GM19468 (cell line): ENCODE measurements around the gene USP6.
"Not testable (repeated sequence)": the region's sequence is repeated elsewhere in the genome, so short reads cannot be mapped to it uniquely, and the experiment has no call there.

Experiments used
- ATAC-seq: cut with Tn5 transposase; IDR thresholded peaks from one replicate; pipeline ENCODE4 v1.9.1; 2021; ENCODE audit warnings: mild to moderate bottlenecking, moderate library complexity, moderate number of reproducible peaks; ENCODE audit not compliant: unreplicated experiment; ENCODE audit errors: extremely low read depth

Gene USP6

DNA sequence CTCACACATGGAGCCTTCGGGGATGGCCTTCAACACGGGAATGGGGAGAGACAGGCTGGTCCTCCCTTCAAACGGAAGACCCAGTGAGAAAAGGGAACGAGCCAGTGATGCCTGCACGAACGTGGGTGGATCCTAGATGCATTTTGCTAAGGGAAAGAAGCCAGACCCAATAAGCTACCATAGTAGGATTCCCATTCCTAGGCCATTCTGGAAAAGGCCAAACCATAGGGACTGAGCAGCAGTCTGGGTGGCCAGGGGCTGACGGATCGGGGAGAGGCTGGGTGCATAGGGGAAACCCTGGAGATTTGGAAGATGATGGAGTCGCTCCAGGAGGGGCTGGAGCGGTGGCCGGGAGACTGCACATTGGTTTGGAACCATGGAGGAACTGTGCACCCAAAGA is 18.7 kb downstream of the USP6 start:
- ATAC-seq: not testable (repeated sequence)

DNA sequence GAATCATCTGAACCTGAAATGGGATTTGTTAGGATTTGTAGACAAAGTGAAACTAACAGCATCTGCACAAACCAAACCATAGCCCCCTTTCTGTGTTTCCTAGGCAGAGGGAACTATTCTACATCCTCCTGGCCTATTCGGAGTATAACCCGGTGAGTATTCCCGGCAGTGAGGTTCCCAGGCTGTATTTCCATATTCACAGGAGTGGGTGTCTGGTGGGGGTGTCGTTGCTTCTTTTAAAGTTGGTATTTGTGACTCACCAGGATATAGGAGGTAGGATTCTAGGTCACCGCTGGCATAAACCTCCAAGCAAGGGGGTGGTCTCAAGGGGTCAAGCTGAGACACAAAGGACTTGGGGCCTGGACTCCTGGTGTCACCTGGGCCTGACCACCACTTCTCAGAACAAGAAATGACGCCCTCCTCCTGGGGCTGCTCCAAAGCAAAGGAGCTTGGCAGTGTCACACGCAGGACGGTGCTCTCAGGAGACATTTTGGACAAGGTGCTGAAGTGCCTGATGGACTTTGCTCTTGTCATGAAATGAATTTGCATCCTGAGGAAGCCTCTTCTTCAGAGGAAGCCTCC is 19.4 kb downstream of the USP6 start:
- not testable (repeated sequence) for ATAC-seq

DNA sequence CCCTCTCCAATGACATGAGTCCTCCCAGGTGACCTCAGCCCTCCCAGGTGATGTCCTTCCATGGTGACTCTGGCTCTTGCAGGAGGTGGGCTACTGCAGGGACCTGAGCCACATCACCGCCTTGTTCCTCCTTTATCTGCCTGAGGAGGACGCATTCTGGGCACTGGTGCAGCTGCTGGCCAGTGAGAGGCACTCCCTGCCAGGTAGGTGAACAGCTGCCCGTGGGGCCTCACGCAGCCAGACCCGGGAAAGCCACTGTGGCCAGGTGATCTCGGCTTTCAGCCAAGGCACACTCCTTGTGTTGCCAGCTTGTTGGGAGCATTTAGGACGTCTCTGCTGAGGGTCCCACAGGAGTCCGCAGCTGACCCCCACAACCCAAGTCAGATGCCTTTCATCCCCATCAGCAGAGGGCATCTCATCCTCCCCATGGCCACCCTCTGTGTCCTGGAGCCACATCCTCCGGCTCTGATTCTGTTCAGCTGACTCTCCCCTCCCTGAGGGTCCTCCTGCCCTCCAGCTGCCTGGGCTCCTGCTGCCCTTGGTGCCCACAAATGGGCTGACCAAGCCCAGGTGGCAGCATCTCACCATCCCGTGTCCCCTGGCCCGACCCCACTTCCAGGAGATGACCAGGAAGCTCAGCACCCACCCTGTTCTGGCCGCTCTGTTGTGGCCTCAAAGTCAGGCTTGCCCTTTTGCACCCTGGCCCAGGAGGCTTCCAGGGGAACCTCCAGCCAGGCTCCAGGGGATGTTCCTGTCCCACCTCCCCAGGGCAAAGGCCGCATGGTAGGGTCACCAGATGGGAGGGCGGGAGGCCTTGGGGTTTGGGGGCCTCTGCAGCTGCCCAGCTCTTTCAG is 20.1 kb downstream of the USP6 start:
- no peak for ATAC-seq

DNA sequence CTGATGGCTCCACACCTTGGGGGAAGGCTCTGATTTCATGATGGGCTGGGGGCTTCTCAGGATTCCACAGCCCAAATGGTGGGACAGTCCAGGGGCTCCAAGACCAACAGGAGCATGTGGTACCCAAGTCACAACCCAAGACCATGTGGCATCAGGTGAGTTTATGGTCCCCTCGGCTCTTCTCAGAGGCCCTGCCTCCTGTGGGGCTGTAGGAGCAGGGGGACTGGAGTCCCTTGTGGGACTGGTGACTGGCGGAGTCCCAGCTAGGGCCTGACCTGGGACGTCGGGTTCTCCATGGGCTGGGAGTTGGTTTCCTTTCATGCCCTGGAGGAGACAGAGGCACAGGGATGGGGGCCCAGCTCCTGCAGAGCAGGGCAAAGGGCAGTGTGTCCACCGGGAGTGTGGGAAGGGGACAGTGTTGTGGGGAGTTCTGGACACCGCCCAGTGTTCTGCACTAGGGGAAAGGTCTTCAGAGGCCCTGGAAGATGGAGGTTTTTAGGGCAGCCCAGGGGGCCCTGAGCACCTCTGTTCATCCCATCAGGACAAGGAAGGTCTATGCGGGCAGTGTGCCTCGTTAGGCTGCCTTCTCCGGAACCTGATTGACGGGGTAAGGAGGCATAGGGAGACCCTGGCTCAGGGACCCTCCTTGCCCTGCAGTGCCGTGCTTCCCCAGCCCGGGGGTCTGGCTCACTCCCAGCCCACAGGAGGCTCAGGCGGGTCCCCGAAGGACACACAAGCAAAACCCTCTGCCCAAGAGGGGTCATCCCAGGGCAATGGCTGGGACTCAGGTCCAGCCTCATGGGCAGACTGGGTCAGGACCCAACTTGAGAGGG is 21.0 kb downstream of the USP6 start:
- ATAC-seq: not testable (repeated sequence)

DNA sequence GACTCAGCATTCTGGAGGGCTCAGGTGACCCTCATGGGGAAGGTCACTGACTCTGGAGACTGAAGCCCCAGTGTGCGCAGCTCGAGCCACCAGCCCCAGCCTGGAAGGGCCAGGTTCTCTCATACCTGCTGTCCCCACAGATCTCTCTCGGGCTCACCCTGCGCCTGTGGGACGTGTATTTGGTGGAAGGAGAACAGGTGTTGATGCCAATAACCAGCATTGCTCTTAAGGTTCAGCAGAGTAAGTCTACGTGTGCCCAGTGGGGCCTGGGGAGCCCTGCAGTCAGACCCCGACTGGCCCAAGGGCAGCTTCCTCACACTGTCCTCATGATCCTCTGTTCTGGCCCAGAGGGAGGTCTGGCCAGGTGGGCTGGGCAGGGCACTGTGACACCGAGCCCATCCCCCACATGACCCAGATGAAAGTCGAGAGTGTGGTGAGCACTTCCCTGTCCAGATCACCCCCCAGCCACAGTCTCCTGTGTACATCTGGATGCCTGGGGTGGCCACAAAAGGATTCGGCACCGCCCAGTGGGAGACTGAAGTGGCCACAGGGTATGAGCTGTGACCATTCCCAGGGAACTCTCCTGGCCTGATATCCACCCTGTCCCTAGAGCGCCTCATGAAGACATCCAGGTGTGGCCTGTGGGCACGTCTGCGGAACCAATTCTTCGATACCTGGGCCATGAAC is 21.8 kb downstream of the USP6 start:
- not testable (repeated sequence) for ATAC-seq

DNA sequence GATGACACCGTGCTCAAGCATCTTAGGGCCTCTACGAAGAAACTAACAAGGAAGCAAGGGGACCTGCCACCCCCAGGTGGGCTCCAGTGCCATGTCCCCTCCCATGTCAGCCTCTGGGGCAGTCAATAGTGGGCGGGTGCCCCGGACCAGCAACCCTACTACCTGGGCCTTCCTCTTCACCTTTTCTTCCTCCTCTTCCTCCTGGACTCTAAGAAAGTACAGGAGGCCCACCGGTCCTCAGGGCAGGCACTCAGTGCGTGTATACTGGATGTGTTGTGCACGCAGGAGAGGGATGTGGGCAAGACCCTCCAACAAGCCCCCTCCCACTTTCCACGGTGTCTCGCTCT is 22.3 kb downstream of the USP6 start:
- not testable (repeated sequence) for ATAC-seq

DNA sequence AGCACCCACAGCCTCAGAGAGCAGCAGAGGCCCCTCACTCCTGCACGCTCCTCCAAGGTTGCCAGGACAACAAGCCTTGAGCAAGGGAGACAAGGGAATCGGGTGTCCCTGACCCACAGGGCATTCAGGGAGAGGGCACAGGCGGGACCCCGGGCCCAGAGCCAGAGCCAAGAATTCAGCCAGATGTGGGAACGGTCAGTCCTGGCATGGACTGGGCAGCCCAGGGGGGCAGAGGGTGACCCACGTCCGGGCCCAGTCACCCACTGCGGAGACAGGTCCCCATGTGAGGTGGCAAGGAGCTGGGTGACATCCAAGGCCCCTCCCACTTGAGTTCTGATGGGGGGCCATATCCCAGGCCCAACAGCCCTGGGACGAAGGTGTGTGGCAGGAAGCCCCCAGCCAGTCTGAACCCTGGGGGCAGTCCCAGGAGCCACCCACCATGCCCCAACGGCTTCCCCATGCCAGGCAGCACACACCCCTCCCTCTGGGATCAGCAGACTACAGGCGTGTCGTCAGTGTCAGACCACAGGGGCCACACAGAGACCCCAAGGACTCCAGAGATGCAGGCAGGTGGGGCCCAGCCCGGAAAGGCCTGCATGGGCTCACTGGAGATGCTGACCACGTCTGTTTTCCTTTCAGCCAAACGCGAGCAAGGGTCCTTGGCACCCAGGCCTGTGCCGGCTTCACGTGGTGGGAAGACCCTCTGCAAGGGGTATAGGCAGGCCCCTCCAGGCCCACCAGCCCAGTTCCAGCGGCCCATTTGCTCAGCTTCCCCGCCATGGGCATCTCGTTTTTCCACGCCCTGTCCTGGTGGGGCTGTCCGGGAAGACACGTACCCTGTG is 23.0 kb downstream of the USP6 start:
- ATAC-seq: no peak

DNA sequence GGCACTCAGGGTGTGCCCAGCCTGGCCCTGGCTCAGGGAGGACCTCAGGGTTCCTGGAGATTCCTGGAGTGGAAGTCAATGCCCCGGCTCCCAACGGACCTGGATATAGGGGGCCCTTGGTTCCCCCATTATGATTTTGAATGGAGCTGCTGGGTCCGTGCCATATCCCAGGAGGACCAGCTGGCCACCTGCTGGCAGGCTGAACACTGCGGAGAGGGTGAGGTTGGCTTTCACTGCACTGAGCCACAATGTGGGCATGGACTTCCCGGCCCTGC is 23.6 kb downstream of the USP6 start:
- no peak for ATAC-seq

DNA sequence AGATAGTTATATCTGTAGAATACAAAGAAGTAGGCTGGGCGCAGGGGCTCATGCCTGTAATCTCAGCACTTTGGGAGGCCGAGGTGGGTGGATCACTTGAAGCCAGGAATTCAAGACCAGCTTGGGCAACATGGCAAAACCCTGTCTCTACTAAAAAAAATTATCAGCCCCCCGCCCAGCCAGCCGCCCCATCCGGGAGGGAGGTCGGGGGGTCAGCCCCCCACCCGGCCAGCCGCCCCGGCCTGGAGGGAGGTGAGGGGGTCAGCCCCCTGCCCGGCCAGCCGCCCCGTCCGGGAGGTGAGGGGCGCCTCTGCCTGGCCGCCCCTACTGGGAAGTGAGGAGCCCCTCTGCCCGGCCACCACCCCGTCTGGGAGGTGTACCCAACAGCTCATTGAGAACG is 27.0 kb downstream of the USP6 start:
- not testable (repeated sequence) for ATAC-seq

DNA sequence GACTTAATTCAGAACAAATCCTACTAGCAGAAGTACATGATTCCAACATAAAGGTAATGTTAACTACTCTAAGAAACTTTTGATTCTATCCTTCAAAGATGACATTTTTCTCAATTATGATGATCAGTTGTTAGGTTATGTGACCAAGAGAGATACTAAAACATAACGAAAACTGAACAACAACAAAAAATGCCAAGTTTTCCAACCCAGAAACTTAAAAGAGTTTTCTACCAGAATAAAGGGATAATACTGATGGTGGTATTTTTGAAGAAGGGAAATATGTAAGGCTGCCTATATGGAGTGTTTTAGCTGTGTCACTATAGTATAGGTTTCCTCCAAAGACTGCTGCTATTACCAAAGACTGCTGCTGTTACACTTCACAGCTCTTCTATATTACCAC is 30.3 kb downstream of the USP6 start:
- not testable (repeated sequence) for ATAC-seq

DNA sequence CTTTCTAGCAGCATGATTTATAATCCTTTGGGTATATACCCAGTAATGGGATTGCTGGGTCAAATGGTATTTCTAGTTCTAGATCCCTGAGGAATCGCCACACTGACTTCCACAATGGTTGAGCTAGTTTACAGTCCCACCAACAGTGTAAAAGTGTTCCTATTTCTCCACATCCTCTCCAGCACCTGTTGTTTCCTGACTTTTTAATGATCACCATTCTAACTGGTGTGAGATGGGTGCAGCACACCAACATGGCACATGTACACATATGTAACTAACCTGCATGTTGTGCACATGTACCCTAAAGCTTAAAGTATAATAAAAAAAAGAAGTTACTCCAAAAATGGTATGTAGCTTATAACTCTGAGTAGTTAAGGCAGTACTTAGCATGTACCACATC is 44.9 kb downstream of the USP6 start:
- ATAC-seq: not testable (repeated sequence)

DNA sequence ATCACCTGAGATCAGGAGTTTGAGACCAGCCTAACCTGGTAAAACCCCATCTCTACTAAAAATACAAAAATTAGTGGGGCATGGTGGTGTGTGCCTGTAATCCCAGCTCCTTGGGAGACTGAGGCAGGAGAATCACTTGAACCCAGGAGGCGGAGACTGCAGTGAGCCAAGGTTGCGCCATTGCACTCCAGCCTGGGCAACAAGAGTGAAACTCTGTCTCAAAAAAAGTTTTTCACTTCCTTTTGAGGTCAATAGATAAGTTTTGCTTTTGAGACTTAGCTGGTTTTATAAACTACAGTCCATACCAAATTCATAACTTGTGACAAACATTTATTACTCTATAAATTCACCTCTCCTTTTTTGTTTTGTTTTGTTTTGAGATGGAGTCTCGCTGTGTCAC is 46.0 kb downstream of the USP6 start:
- not testable (repeated sequence) for ATAC-seq

DNA sequence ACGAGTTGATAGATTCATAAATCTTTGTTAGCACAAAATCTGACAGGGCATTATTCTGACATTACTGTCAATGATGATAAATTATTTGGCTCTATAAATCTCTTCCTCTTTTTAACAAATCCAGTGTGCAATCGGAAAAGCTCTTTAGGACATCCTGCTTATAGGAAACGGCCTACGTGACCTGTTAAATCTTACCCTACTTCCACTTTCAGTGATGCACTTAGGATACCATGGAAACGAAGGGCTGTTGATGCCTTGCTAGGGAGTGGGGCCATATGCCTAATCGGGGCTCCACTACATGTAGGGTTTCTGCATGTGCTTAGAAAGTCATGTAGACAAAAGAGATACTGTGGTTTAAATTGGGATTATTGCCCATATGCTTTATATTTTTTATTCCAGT is 48.6 kb downstream of the USP6 start:
- no peak for ATAC-seq

DNA sequence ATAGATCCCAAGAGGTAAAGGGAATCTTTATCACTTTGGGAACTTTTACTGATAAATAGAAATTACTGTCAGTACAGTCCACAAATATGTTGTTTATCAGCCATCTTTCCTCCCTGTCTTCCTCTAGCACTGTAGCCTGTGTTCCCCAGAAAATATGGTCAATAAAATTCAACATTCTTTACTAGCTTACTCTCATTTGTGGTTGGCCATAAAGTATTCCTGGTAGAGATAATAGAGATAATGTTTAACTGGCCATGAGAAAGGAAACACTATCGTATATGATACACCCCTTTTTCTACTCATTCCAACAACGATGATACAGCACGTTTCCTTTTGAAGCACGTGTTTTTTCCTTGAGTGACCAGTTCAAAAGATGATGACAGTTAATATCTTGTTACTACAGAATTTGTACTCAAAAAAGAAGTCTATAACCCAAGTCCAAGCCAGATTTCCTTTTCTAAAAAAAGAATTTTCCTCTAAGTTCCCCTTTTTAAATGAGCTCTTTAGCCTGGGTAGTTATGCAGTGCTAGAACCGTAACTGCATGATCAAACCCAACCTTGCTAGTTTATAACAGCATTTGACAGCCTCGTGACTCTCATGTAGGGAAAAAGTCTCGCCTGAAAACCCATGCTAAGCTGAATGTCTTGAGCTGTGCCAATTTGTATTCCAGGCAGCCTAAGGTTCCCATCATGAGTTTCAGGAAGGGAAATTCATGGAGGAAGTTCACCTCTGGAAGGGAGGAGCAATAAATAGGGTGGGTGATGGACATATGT is 50.1 kb downstream of the USP6 start:
- not testable (repeated sequence) for ATAC-seq

DNA sequence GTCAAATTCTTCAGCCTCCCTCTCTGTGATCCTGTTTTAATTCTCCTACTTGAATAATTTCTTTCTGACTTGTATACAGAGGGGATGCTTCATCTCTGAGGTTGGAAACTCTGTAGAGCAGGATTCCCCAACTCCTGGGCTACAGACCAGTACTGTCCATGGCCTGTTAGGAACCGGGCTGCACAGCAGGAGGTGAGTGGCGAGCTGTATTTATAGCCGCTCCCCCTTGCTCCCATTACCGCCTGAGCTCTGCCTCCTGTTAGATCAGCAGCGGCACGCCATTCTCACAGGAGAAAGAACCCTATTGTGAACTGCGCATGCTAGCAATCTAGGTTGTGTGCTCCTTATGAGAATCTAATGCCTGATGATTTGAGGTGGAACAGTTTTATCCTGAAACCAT is 59.2 kb downstream of the USP6 start:
- ATAC-seq: not testable (repeated sequence)

DNA sequence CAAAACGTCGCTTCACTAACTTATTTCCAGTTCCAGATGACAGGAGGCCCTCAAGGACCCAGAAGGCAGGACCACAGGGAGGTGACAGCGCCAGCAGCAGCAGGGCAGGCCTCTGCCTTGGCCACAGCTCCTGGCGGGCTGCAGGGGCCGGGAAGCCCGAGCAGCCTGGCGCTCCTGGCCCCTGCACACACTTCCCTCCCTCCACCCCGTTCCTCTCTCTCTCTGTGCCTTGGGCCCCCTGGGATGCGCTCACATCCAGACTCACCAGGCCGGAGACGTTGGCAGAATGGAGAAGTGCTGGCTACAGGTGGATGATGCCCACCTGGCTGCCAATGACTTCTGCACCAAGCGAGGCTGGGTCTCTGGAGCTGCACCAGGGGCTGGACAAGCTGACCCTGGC is 63.2 kb downstream of the USP6 start:
- ATAC-seq: no peak

DNA sequence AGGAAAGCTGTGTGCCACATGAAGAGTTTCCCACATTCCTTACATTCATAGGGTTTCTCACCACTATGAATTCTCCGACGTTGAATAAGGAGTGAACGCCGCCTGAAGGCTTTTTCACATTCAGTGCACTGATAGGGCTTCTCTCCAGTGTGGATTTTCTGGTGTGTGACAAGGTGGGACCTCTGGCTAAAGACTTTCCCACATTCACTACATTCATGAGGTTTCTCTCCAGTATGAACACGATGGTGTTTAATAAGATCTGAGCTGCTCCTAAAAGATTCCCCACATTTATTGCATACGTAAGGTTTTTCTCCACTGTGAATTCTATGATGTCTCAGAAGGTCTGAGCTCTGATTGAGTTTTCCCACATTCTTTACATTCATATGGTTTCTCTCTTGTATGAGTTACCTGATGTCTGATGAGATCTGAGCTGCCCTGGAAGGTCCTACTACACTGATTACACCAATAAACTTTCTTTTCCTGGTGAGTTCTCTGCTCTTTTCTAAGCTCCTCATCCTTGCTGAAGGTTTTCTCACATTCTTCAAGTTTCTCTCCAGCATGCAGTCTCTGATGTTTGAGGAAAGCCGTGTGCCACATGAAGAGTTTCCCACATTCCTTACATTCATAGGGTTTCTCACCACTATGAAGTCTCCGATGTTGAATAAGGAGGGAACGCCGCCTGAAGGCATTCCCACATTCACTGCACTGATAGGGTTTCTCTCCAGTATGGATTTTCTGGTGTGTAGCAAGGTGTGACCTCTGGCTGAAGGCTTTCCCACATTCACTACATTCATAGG is 65.9 kb downstream of the USP6 start:
- ATAC-seq: no peak
